Endometrial microvascular endothelial cells (primary cell): ENCODE results near the gene SBNO1. TPM values are rescaled to one million over a fixed set of nuclear protein-coding genes. Genes with fewer than 3 reads are reported as not detected.
"Not testable (repeated sequence)": the region's sequence is repeated elsewhere in the genome, so short reads cannot be mapped to it uniquely, and the experiment has no call there.

ENCODE experiments used
- in situ Hi-C: cut with HindIII; loops from 2 replicates; pipeline ENCODE4 v1.10.0; 2017; ENCODE audit warnings: low sequenced_read_pairs, low pct_unique_long_range_greater_than_20kb; ENCODE audit errors: inconsistent ontology term
- total RNA-seq: library from RNA; depleted of rRNA; stranded (reverse); fragments of >200 nt; gene quantifications from one replicate; pipeline ENCODE4 v1.2.3, GENCODE V29; 2015; ENCODE audit errors: inconsistent ontology term

SBNO1 gene
- total RNA-seq, 1 donor from 2014 or later = 22.2 TPM

GRCh38 chr12:123389560-123390351, 25.1 kb upstream of the SBNO1 start:
- in situ Hi-C loops = no loop called here

GRCh38 chr12:123388951-123389559, 24.4 kb upstream of the SBNO1 start:
- in situ Hi-C loops = no loop called here

- in situ Hi-C loops = no loop called here
Measured at GRCh38 chr12:123388177-123388950, 23.7 kb upstream of the SBNO1 start.

GRCh38 chr12:123387508-123388176, 23.0 kb upstream of the SBNO1 start:
- in situ Hi-C loops = no loop called here

GRCh38 chr12:123385536-123385935, 20.9 kb upstream of the SBNO1 start:
- in situ Hi-C loops = not testable (repeated sequence)

- in situ Hi-C loops = no loop called here
Measured at GRCh38 chr12:123384994-123385376, 20.3 kb upstream of the SBNO1 start.

GRCh38 chr12:123384318-123384993, 19.8 kb upstream of the SBNO1 start:
- in situ Hi-C loops = no loop called here

- in situ Hi-C loops = no loop called here
Measured at GRCh38 chr12:123382684-123383083, 18.0 kb upstream of the SBNO1 start.

GRCh38 chr12:123379391-123379790, 14.7 kb upstream of the SBNO1 start:
- in situ Hi-C loops = no loop called here

- in situ Hi-C loops = not testable (repeated sequence)
Measured at GRCh38 chr12:123372415-123372814, 7.8 kb upstream of the SBNO1 start.

- in situ Hi-C loops = not testable (repeated sequence)
Measured at GRCh38 chr12:123371667-123372368, 7.2 kb upstream of the SBNO1 start.

- in situ Hi-C loops = no loop called here
Measured at GRCh38 chr12:123369229-123369628, 4.6 kb upstream of the SBNO1 start.

- in situ Hi-C loops = not testable (repeated sequence)
Measured at GRCh38 chr12:123368431-123368830, 3.8 kb upstream of the SBNO1 start.

GRCh38 chr12:123367511-123367910, 2.9 kb upstream of the SBNO1 start:
- in situ Hi-C loops = no loop called here

GRCh38 chr12:123365025-123365917, 624 bp upstream of the SBNO1 start:
- in situ Hi-C loops = no loop called here

GRCh38 chr12:123363740-123364531, 711 bp downstream of the SBNO1 start:
- in situ Hi-C loops = no loop called here

GRCh38 chr12:123363390-123363739, 1.3 kb downstream of the SBNO1 start:
- in situ Hi-C loops = no loop called here
